C4-2B (cell line): Measurements from ENCODE around the gene ABCD4.
"Not testable (repeated sequence)": the region's sequence is repeated elsewhere in the genome, so short reads cannot be mapped to it uniquely, and the experiment has no call there.

ENCODE experiments used
- ZFX ChIP-seq: fragments of 450-650 bp; IDR thresholded peaks from 2 replicates; pipeline ENCODE4 v1.6.1; 2017
- TF ChIP-seq, protein P1 (sequence below): fragments of 450-650 bp; conservative IDR thresholded peaks from 2 replicates; pipeline ENCODE4 v1.5.1; 2017; ENCODE audit warnings: mild to moderate bottlenecking

DNA sequence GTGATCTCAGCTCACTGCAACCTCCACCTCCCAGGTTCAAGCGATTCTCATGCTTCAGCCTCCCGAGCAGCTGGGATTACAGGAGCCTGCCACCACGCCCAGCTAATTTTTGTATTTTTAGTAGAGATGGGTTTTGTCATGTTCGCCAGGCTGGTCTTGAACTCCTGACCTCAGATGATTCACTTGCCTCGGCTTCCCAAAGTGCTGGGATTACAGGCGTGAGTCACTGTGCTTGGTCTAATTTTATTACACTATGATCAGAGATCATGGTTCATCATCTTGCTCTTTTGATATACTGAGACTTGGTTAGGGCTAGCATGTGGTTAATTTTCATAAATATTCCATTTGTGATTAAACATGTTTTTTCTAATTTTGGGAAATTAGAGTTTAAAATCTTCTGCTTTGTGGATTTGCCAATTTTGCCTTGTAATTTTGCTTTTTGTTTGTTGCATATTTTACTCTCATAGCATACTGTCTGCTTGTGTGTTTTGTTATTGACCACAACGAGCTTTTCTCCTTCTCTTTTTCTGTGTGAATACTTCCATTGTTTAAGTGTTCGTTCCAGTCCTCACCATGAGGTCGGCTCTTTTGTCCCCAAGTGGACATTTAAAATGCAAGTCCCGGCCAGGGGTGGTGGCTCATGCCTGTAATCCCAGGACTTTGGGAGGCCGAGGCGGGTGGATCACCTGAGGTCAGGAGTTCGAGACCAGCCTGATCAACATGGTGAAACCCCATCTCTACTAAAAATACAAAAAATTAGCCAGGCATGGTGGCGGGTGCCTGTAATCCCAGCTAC lies 32.2 kb downstream of the ABCD4 start:
- TF ChIP-seq, protein P1, sequence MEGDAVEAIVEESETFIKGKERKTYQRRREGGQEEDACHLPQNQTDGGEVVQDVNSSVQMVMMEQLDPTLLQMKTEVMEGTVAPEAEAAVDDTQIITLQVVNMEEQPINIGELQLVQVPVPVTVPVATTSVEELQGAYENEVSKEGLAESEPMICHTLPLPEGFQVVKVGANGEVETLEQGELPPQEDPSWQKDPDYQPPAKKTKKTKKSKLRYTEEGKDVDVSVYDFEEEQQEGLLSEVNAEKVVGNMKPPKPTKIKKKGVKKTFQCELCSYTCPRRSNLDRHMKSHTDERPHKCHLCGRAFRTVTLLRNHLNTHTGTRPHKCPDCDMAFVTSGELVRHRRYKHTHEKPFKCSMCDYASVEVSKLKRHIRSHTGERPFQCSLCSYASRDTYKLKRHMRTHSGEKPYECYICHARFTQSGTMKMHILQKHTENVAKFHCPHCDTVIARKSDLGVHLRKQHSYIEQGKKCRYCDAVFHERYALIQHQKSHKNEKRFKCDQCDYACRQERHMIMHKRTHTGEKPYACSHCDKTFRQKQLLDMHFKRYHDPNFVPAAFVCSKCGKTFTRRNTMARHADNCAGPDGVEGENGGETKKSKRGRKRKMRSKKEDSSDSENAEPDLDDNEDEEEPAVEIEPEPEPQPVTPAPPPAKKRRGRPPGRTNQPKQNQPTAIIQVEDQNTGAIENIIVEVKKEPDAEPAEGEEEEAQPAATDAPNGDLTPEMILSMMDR, result not testable (repeated sequence)
- TF ChIP-seq ZFX, result not testable (repeated sequence)
